Keratinocyte (primary cell): ENCODE data around the gene DISC1. TPM values are rescaled to one million over a fixed set of nuclear protein-coding genes. Genes with fewer than 3 reads are reported as not detected.

Source experiments
- DNase-seq: peaks from one replicate; pipeline ENCODE4 v3.0.0-alpha.2; 2011; ENCODE audit warnings: low read depth, missing footprints, low spot score
- FAIRE-seq: peaks from 2 replicates; lab custom pipeline; 2011; peaks lifted over from hg19 to GRCh38; lab: Jason Lieb, UNC
- H2AFZ ChIP-seq: 2 replicates; pipeline ENCODE4 v1.6.0; 2012; ENCODE audit warnings: low read length, control low read depth, inconsistent platforms; ENCODE audit not compliant: control insufficient read depth
- H3K27ac ChIP-seq: 2 replicates; pipeline ENCODE4 v1.5.1; 2011; ENCODE audit warnings: low read length; ENCODE audit not compliant: control insufficient read depth, insufficient read depth
- H3K27me3 ChIP-seq: 3 replicates; pipeline ENCODE4 v1.6.0; 2011; ENCODE audit warnings: low read length; ENCODE audit not compliant: control insufficient read depth, insufficient read depth; ENCODE audit errors: extremely low read depth
- H3K36me3 ChIP-seq, 2 experiments: 2 replicates in 1 of 2; 3 replicates in 1 of 2; pipeline ENCODE4 v1.5.1; 2011; ENCODE audit warnings: low read length in 2 of 2, mild to moderate bottlenecking in 1 of 2; ENCODE audit not compliant: control insufficient read depth in 2 of 2, insufficient read depth in 2 of 2; ENCODE audit errors: extremely low read depth in 1 of 2
- H3K4me1 ChIP-seq: 3 replicates; pipeline ENCODE4 v1.5.1; 2011; ENCODE audit warnings: low read length; ENCODE audit not compliant: control insufficient read depth, insufficient read depth; ENCODE audit errors: extremely low read depth
- H3K4me2 ChIP-seq: 3 replicates; pipeline ENCODE4 v1.6.0; 2011; ENCODE audit warnings: low read depth, low read length; ENCODE audit not compliant: control insufficient read depth, insufficient read depth; ENCODE audit errors: extremely low read depth
- H3K4me3 ChIP-seq, 3 experiments: fragments of 200-600 bp in 1 of 3; sonication (generic) in 1 of 3; 2 replicates in 2 of 3; 3 replicates in 1 of 3; pipeline ENCODE4 v1.5.1; 2011 to 2016; ENCODE audit warnings: low read length in 3 of 3, mild to moderate bottlenecking in 3 of 3, control low read depth in 2 of 3, inconsistent platforms in 1 of 3, low read depth in 1 of 3, mixed read lengths in 1 of 3, mixed run types in 1 of 3, moderate library complexity in 1 of 3; ENCODE audit not compliant: control insufficient read depth in 2 of 3, insufficient read depth in 2 of 3; ENCODE audit errors: extremely low read depth in 1 of 3
- H3K79me2 ChIP-seq: 2 replicates; pipeline ENCODE4 v1.6.0; 2012; ENCODE audit warnings: low read length; ENCODE audit not compliant: control insufficient read depth, insufficient read depth
- H3K9ac ChIP-seq: 3 replicates; pipeline ENCODE4 v1.6.0; 2011; ENCODE audit warnings: low read length; ENCODE audit not compliant: control insufficient read depth, insufficient read depth; ENCODE audit errors: extremely low read depth
- H3K9me1 ChIP-seq: 3 replicates; pipeline ENCODE4 v1.6.0; 2011; ENCODE audit warnings: low read length; ENCODE audit not compliant: control insufficient read depth, insufficient read depth; ENCODE audit errors: extremely low read depth
- H3K9me3 ChIP-seq: 2 replicates; pipeline ENCODE4 v1.5.1; 2012; ENCODE audit warnings: low read depth, low read length; ENCODE audit not compliant: control insufficient read depth
- H4K20me1 ChIP-seq: 3 replicates; pipeline ENCODE4 v1.6.0; 2011; ENCODE audit warnings: low read length; ENCODE audit not compliant: control insufficient read depth, insufficient read depth; ENCODE audit errors: extremely low read depth
- EZH2 ChIP-seq: IDR thresholded peaks from one replicate; pipeline ENCODE4 v1.6.1; 2012; ENCODE audit warnings: inconsistent platforms, mild to moderate bottlenecking, low read length, moderate library complexity
- dilution Hi-C: fragments of 300-500 bp; cut with MboI; formaldehyde crosslinking; loops from one replicate; pipeline ENCODE4 v1.7.0; 2020; ENCODE audit warnings: low sequenced_read_pairs; ENCODE audit not compliant: extremely low pct_ligation_motif_present
- polyA plus RNA-seq, 5 experiments: library from polyadenylated mRNA; depleted of rRNA in 3 of 5; stranded (reverse) in 3 of 5; stranded (forward) in 1 of 5; unstranded in 1 of 5; fragments of >200 nt; gene quantifications; 1 replicate in 1 of 5; 2 replicates in 3 of 5; 3 replicates in 1 of 5; pipeline versions ENCODE4 v1.2.1 to v1.2.3, GENCODE V29; 2011 to 2012; ENCODE audit warnings: missing spikeins in 2 of 5, low read depth in 1 of 5, low replicate concordance in 1 of 5
- TF ChIP-seq, protein P1 (sequence below), 3 experiments: IDR thresholded peaks in 1 of 3; conservative IDR thresholded peaks in 1 of 3; optimal IDR thresholded peaks in 1 of 3; 2 replicates in 2 of 3; 3 replicates in 1 of 3; pipeline versions ENCODE3 to v1.5.1; 2011; ENCODE audit warnings: low read length in 3 of 3, mild to moderate bottlenecking in 3 of 3, moderate library complexity in 2 of 3, control low read depth in 1 of 3, inconsistent platforms in 1 of 3; ENCODE audit not compliant: insufficient read depth in 2 of 3; ENCODE audit errors: extremely low read depth in 1 of 3

The DISC1 gene
- polyA plus RNA-seq, 1 donor (not counting 4 experiments of a cell fraction or from before 2014, with no cell fraction given): 0.47 TPM

DNA sequence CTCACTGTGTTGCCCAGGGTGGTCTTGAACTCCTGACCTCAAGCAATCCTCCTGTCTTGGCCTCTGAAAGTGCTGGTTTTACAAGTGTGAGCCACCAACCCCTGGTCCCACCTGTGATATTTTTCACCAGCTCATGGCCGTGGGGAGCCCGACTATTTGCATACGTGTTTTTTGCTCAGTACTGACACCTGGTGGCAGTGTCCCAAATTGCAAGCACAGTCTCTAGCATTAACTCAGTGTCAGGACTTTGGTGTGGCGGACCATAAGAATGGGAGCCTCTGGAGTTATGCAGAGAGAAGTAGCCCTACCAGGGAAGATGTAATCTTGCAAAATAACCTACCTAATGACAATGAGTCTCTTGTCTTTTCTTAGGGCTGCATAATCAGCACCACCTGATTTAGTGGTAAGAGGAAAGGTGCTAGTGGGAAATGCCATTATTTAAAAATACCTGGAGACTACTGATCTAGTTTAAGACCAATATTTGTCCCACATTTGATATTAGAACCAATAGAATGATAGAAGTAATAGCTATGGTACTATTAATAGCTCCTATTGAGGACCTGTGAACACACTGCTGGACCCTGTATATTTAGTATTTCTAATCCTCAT, 305.4 kb downstream of the DISC1 start:
- Histone ChIP-seq H3K4me2 (no peak overlapping the region), H3K27ac (peak overlapping the region; percentile 49), H3K4me1 (peaks cover 28% of the 10 kb centered on the region), H3K9me1 (no peaks in the 10 kb centered on the region), H4K20me1 (no peaks in the 10 kb centered on the region), H3K9me3 (peaks cover 8% of the 10 kb centered on the region), H3K27me3 (no peaks in the 10 kb centered on the region), H3K9ac (no peak overlapping the region), H3K4me3 (no peak overlapping the region), H3K79me2 (no peaks in the 10 kb centered on the region), H2AFZ (no peak overlapping the region), H3K36me3 (no peaks in the 10 kb centered on the region)
- dilution Hi-C loops: no loop called here
- TF ChIP-seq, protein P1, sequence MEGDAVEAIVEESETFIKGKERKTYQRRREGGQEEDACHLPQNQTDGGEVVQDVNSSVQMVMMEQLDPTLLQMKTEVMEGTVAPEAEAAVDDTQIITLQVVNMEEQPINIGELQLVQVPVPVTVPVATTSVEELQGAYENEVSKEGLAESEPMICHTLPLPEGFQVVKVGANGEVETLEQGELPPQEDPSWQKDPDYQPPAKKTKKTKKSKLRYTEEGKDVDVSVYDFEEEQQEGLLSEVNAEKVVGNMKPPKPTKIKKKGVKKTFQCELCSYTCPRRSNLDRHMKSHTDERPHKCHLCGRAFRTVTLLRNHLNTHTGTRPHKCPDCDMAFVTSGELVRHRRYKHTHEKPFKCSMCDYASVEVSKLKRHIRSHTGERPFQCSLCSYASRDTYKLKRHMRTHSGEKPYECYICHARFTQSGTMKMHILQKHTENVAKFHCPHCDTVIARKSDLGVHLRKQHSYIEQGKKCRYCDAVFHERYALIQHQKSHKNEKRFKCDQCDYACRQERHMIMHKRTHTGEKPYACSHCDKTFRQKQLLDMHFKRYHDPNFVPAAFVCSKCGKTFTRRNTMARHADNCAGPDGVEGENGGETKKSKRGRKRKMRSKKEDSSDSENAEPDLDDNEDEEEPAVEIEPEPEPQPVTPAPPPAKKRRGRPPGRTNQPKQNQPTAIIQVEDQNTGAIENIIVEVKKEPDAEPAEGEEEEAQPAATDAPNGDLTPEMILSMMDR (optimal IDR thresholded peaks at IDR 0.05 in 1 of 3, IDR thresholded peaks at IDR 0.05 in 1 of 3, conservative IDR thresholded peaks at IDR 0.05 in 1 of 3; ENCODE audit: extremely low read depth in 1 of 3, insufficient read depth in 2 of 3, low read length in 3 of 3): peak; percentile 65 to 79 (median 76)
- no peak for TF ChIP-seq EZH2
- DNase-seq (no peak), FAIRE-seq (no peak)

DNA sequence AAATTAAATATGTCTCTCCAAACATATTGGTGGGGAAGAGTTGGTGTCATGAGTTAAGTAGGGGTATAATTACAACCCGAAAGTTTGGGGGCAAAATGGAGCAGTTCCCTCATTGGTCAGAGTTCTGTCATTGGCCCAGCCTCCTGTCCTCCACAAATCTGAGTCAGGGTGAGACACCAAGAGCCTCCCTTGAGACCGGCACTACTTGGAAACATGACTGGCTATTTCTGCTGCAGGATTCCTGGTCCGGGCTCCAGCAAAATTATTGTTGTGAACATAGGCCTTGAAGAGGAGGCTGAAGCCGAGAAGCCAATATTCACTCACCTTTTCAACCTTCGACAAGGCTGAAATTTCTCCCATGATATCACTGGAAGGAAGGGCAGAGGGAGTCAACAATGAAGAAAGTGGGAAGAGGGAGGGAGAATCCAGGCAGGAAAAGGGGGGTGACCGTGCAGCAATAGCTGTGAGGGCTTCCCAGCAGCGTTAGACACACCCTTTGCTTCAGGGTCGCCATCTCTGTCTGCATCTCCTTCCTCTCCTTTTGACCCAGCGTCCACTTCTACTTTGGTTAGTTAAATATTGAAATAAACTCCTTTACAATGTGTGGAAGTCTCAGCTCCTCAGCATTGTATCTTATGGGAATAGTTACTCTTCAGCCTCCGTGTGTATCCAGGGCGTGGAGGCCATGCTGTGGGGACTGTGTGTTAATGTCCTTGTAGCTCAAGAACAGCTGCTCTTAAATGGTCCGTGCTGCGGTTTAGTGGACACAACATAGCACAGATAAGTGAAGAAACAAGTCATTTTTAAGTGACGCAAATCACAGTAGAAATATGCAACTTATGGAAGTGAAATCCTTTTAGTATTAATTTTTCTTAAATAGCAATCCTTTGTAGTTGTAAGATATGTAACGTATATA, 307.4 kb downstream of the DISC1 start:
- Histone ChIP-seq H4K20me1 (no peaks in the 10 kb centered on the region), H3K79me2 (no peaks in the 10 kb centered on the region), H3K9me3 (peaks cover 8% of the 10 kb centered on the region), H2AFZ (no peak overlapping the region), H3K9me1 (no peaks in the 10 kb centered on the region), H3K4me3 (no peak overlapping the region), H3K9ac (no peak overlapping the region), H3K4me1 (peaks cover 27% of the 10 kb centered on the region), H3K4me2 (no peak overlapping the region), H3K36me3 (no peaks in the 10 kb centered on the region), H3K27me3 (peaks cover 6% of the 10 kb centered on the region), H3K27ac (no peak overlapping the region)
- TF ChIP-seq EZH2: no peak
- TF ChIP-seq, protein P1 (optimal IDR thresholded peaks at IDR 0.05 in 1 of 3, IDR thresholded peaks at IDR 0.05 in 1 of 3, conservative IDR thresholded peaks at IDR 0.05 in 1 of 3; ENCODE audit: extremely low read depth in 1 of 3, insufficient read depth in 2 of 3, low read length in 3 of 3): no peak
- FAIRE-seq (no peak), DNase-seq (no peak)
- dilution Hi-C loops: no loop called here
